ENCODE data around the gene FUT9. TPM values are rescaled to one million over a fixed set of nuclear protein-coding genes. Genes with fewer than 3 reads are reported as not detected.
"Not testable (repeated sequence)": the region's sequence is repeated elsewhere in the genome, so short reads cannot be mapped to it uniquely, and the experiment has no call there.

FUT9 gene
- total RNA-seq, 1 experiment from 2014 or later = not detected

DNA sequence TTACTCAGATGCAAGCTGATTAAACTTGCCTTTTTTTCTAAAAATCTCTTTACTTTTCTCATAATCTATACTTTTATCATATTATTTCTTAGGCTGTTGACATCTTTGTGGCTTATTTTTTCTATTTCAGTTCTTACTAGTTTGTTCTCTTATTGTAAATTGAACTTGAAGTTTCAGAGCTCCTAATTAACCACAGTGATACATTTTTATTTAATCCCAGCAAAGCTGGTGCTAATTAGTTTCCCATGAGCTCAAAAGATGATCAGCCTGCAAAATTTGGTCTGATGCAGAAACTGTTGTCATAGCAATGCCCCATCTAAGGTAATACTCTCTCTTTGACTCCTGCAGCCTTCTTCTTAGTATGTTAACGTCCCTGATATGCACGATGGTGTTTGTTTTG lies 170.3 kb downstream of the FUT9 start:
- DNase-seq (ENCODE audit: low spot score) = no peak

DNA sequence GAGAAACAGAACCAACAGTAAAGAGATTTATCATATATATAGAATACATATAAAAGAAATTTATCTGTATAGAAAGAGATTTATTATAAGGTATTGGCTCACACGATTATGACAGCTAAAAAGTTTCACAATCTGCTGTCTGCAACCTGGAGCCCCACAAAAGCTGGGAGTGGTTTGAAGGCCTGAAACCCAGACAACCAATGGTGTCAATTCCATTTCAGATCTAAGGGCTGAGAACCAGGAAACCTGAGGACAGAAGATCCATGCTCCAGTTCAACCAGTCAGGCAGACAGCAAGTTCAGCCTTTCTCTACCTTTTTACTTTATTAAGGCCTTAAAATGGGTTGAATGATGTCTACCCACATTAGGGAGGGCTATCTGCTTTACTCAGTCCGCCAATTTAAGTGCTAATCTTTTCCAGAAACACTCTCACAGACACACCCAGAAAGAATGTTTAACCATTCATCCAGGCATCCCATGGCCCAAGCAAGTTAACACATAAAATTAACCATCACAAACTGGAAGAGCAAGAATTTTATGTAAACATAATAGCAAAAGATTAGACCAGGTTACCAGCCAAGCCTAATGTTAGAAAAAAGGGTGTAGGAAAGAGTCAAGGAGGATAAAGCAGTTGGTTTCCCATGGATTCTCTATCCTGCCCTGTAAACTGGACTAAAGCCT lies 170.9 kb downstream of the FUT9 start:
- DNase-seq (ENCODE audit: low spot score) = no peak

DNA sequence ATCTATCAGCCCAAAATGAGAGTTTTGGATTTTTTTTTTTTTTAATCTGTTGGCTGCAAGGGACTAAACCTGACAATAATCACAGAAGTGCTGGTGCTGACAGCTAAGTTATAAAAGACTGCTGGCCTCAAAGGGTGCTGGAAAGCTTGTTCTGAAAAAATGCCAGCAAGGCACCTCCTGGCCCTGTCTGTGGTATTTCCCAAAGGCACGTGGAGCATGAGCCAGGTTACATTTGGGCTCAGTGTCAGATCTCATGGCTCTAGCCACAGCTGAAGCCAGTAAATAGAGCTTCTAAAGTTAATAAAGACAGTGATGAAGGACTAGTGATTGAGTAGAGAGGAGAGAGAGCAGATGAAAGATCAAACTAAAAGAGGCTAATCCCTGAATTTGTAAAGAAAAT lies 178.9 kb downstream of the FUT9 start:
- no peak for DNase-seq (ENCODE audit: low spot score)

DNA sequence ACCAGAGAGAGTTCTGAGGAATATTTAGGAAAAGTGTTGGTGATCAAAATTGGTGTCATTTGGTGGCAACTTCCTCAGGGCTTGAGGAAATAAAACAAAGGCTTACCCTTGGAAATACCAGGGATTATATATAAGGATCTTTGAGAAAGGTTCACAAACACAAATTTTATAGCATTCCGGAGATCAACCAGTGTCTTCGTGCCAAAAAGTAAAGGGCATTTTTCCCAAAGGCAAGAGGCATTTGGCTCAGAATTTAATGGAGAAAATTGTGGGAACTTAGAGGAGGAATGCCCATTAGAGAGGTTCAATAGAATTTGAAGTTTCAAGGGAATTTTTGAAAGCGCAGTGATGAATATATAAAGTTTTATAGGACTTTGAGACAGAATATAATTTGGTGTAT lies 179.5 kb downstream of the FUT9 start:
- DNase-seq (ENCODE audit: low spot score) = no peak

DNA sequence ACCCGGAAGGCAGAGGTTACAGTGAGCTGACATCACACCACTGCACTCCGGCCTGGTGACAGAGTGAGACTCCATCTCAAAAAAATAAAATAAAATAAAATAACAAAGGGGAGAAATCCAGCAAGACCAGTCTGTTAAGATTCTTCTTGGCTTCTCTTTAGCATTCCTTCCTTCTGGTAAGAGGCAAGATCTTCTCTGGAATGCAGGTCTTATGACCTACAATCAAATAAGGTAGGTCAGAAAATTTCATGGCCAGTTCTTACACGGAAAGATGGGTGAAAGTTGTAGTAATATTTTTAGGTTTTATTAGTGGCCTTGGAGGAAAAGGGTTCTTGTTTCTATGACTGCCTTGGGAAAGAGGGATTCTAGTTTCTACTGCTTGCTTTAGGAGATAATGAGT lies 180.9 kb downstream of the FUT9 start:
- no peak for DNase-seq (ENCODE audit: low spot score)

DNA sequence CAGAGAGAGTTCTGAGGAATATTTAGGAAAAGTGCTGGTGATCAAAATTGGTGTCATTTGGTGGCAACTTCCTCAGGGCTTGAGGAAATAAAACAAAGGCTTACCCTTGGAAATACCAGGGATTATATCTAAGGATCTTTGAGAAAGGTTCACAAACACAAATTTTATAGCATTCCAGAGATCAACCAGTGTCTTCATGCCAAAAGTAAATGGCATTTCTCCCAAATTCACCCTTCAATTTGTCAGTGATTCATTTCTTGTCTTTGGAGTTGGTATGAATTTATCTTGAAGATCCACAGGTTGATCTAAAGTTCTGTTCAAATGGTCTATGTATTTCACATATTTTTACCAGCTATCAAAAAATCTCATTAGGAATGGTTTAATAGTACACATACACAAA lies 181.5 kb downstream of the FUT9 start:
- DNase-seq (ENCODE audit: low spot score) = no peak

DNA sequence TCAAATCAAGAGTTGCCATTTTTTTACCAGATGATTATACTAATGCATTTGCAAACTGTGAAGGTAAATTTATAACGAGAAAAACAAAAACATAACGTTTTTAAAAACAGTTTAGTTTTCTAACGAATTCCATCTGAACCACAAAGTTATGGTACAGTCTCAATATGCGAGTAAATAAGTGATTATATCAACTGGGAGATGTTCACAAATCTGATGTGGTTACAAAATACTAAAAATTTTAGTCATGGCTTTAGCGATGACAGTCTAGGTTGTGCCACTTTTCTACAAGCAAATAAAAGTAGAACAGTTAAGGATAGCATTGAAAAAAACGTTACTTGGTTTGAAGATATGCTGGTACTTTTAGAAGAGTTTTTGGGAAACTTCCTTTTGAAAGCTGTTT lies 186.8 kb downstream of the FUT9 start:
- no peak for DNase-seq (ENCODE audit: low spot score)

DNA sequence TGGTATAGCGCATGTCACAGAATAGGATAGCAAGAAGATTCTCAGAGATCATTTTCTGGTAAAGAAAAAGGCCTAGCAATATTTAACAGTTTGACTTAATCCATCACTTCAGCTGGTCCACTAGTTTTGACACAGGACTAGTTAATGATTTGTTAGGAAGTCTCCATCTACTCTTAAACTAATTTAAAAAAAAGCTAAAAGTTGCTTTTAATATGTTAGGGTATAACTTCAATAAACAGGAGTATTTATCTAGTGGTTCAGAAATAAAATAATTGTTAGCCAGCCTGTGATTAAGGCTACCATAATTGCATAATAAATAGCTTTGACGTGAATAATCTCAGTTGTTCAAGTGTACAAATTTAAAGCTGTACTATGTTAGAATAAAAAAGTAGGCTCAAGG lies 195.6 kb downstream of the FUT9 start:
- DNase-seq (ENCODE audit: low spot score) = no peak

DNA sequence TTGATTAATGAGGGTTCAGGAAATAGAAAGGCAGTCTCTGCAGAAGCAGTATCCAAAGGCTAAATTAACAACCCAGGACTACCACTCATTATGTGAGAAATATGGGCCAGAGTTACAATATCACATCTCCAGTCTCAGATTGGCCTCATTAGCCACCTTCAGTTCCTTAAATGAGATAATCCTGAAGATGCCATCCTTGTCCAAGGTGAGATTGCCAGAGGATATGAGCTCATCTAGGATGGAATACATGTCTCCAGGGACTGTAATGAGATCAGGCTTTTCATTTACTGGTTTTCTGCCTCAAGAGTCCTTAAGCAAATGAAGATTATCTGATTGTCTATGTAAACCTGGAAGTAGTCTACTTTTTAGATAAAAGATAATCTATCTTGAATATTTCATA lies 196.3 kb downstream of the FUT9 start:
- DNase-seq (ENCODE audit: low spot score) = no peak

DNA sequence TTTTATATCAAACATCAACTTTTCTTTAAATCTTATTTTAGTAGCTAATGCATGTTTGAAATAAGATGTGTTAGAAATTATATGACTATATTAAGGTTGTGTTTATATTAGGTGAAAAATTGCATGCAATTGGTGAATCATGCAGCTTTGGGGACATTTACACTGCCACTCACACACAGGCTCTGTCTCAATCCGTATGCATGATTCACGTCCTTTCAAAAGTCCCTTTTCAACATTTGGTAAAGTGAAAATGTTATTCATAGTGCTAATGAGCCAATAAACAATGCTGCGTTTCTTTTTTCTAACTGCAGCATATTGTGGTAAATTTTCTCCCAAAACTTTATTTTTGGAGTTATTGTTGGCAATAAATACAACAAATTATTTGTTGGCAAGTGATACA lies 198.0 kb downstream of the FUT9 start:
- DNase-seq (ENCODE audit: low spot score) = no peak

DNA sequence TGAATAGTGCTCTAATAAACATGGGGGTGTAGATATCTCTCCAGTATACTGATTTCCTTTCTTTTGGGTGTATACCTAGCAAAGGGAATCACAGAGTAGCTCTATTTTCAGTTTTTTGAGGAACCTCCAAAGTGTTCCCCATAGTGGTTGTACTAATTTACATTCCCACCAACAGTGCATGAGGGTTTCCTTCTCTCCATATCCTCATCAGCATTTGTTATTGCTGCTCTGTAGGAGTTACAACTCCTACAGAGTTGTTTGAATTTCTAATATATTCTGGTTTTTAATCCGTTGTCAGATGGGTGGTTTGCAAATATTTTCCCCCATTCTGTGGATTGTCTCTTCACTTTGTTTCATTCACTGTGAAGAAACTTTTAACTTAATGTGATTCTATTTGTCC lies 207.9 kb downstream of the FUT9 start:
- DNase-seq (ENCODE audit: low spot score) = no peak

DNA sequence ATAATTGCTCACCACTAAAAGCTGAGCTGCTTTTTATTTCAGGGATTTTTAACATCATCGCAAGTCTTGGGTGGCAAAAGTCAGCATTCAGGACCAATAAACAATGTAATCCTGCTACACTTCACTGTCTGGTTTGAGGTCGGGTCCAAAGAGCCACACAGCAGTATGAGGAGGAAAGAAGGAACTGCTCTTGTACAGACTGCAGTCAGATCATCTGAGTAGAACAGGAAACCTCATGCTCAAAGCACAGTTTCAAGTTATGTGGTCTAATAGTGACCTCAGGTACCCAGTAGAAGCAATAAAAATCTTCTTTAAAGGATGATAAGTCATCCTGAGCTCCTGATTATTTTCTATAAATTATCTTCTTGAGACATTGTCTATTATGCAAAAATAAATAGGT lies 211.4 kb downstream of the FUT9 start:
- no peak for DNase-seq (ENCODE audit: low spot score)

DNA sequence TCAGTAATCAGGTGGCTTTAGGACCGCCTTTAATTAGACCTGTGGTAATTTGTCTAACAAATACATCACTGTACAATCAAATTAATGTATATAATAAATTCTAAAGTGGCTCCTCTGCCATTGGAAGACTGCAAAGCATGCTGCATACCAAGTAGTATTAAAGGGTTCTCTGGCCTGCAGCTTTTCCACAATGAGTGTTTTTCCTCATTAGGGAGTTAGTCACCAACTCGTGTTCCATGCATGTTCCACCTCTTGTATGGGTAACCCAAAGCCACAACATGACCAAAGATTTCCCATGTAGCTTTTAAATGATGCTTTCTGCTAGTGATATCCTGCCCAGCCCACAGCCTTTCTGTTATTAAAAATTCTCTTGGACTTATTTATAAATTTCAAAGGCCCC lies 218.7 kb downstream of the FUT9 start:
- DNase-seq (ENCODE audit: low spot score) = no peak

DNA sequence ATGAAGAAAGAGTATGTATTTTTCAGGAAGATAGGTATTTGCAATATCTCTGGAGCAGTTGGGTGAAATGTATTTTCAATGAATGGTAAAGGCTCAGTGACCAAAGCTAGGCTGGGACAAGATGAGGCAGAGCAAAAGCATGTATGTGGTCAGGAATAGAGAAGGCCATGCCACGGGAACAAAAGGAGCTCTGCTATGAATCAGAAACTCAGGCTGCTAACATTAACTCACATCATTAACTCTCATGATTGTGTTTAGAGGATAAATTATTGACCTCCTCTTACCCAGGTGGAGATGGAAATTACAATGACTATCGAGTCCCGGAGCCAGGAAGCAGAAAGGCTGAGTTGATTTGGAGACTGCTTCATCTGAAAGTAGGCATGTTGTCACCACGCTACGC lies 220.2 kb downstream of the FUT9 start:
- no peak for DNase-seq (ENCODE audit: low spot score)

DNA sequence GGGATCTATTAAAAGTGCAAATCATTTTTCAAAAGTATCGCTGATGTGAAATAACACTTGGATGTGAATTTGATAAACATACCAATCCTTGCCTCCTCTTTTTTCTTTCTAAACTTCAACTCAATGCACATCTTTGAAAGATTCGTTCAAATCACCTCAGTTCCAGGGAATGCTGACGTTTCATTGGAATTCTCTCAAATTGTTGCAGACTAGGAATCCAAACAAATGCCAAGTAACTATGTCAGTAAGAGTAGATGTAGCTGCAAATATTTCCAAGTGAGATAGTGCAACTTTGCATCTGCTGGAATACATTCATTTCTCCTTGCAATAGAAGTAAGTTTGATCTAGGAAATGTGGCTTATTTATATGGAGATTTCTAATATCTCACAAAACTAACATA lies 220.7 kb downstream of the FUT9 start:
- no peak for DNase-seq (ENCODE audit: low spot score)

DNA sequence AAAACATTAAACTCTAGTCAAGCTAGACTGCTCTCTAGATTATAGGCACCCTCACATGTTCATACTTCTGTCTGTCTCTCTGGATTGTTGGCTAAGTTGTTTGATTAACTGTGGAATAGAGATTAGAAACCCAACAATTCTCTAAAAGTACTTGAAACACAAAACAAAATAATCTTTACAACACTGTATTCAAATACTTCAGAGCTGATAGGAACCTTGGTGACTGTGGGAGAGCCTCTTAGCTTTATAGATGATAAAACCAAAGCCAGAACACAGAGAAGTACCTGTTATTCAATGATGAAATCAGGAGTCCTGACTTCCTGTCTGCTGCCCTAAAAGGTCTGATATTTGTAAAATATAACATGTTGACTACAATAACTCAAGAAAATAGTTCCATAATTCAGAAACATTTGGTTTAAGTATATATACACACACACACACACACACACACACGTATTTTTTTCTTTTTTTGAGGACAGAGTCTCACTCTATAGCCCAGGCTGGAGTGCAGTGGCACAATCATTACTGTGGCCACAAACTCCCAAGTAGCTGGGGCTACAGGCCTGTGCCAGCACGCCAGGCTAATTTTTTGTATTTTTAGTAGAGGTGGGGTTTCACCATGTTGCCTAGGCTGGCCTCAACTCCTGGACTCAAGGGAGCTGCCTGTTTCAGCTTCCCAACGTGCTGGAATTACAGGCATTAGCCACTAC lies 222.0 kb downstream of the FUT9 start:
- no peak for DNase-seq (ENCODE audit: low spot score)

DNA sequence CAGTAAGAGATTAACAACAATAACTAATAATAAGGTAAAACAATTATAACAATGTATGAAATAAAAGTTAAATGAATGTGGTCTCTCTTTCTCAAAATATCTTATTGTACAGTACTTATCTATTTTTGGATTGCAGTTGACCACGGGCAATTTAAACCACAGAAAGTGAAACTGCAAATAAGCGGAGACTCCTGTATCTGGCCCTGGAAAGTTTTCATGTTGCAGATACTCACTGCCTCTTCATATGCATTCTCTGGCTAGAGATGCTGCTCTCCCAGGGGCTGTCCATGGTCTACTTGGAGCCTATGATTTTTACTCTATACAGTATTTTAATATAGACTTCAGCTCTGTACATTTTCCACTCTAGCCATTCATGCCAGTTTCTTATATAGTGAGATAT lies 230.8 kb downstream of the FUT9 start:
- DNase-seq (ENCODE audit: low spot score) = no peak

DNA sequence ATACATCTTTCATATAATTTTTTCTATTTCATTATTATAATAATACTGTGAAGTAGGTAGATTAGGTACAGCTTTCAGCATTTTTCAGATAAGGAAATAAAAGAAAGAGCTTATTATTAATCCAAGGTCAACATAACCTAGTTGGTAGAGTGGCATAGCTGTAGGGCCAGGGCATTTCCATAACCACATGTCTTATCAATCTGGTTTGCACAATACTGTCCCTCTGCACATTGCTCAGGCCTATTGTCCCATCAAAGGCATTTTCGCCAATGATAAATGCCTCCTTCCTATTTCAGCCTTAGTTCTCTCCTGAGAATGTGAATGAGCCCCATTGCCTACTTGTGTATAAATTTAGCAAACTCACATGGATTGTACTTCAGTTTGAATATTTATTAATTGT lies 234.0 kb downstream of the FUT9 start:
- no peak for DNase-seq (ENCODE audit: low spot score)

DNA sequence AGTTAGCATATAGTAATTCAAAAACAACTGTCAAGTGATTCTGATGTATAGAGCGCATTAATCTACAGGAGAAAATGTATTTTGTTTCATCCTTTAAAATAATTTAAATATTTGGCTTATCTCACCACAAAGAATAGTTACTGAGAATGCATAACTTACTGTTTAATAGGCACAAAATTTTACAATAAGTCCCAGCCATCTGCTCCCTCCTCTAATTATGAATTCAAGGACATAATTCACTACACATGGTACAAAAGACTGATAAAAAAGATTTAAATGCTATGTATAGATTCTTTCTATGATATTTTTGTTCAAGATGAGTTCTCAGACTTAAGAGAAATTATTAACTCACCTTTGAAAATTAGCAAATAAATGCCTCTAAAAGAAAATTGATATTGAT lies 242.0 kb downstream of the FUT9 start:
- DNase-seq (ENCODE audit: low spot score) = no peak

DNA sequence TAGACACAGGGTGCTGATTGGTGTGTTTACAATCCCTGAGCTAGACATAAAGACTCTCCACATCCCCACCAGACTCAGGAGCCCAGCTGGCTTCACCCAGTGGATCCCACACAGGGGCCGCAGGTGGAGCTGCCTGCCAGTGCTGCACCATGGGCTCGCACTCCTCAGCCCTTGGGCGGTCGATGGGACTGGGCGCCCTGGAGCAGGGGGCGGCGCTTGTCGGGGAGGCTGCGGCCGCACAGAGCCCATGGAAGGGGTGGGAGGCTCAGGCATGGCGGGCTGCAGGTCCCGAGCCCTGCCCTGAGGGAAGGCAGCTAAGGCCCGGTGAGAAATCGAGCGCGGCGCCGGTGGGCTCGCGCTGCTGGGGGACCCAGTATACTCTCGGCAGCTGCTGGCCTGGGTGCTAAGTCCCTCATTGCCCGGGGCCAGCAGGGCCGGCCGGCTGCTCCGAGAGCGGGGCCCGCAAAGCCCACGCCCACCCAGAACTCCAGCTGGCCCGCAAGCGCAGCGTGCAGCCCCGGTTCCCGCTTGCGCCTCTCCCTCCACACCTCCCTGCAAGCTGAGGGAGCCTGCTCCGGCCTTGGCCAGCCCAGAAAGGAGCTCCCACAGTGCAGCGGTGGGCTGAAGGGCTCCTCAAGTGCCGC lies 245.1 kb downstream of the FUT9 start:
- DNase-seq (ENCODE audit: low spot score) = not testable (repeated sequence)
